OCI-LY7 (cell line): Measurements from ENCODE around the gene SIDT1. TPM values are rescaled to one million over a fixed set of nuclear protein-coding genes. Genes with fewer than 3 reads are reported as not detected.

Experiments
- BruUV-seq: library from RNA; stranded (reverse); fragments of 400-500 nt; replicated peaks from 2 replicates; lab custom pipeline; 2021; lab: Mats Ljungman, UMichigan
- CTCF ChIA-PET: fragments of 300-600 bp; sonication (Branson Sonifier 250); formaldehyde crosslinking; loops from one replicate; lab custom pipeline; 2022; ENCODE audit warnings: antibody characterized with exemption; ENCODE audit not compliant: unreplicated experiment; lab: Charles Lee
- POLR2A ChIA-PET: fragments of 300-600 bp; sonication (Branson Sonifier 250); formaldehyde crosslinking; loops from one replicate; lab custom pipeline; 2022; ENCODE audit warnings: antibody characterized with exemption; lab: Charles Lee
- DNase-seq: peaks from one replicate; pipeline ENCODE4 v3.0.0-alpha.2; 2015; ENCODE audit warnings: low spot score
- H2AFZ ChIP-seq: fragments of 200-600 bp; sonication (generic), shearing (Covaris generic); 2 replicates; pipeline ENCODE4 v1.6.1; 2014; ENCODE audit warnings: mild to moderate bottlenecking, antibody characterized with exemption, low read length, moderate library complexity
- H3K27ac ChIP-seq: fragments of 200-600 bp; sonication (generic); 2 replicates; pipeline ENCODE4 v1.5.1; 2014; ENCODE audit warnings: mixed run types, low read depth, mild to moderate bottlenecking, moderate library complexity, low read length, inconsistent platforms; ENCODE audit not compliant: poor library complexity, severe bottlenecking
- H3K36me3 ChIP-seq: fragments of 200-600 bp; sonication (generic); 2 replicates; pipeline ENCODE4 v1.6.1; 2014; ENCODE audit warnings: mild to moderate bottlenecking, antibody characterized with exemption, low read length, moderate library complexity, mixed read lengths; ENCODE audit not compliant: insufficient read depth
- H3K4me1 ChIP-seq: fragments of 200-600 bp; sonication (generic); 2 replicates; pipeline ENCODE4 v1.5.1; 2014; ENCODE audit warnings: mild to moderate bottlenecking, low read length; ENCODE audit not compliant: insufficient read depth, poor library complexity, severe bottlenecking
- H3K4me2 ChIP-seq: fragments of 200-600 bp; sonication (generic); 2 replicates; pipeline ENCODE4 v1.6.1; 2014; ENCODE audit warnings: mild to moderate bottlenecking, low read length
- H3K4me3 ChIP-seq: fragments of 200-600 bp; sonication (generic); 2 replicates; pipeline ENCODE4 v1.5.1; 2014; ENCODE audit warnings: mild to moderate bottlenecking, low read depth, low read length; ENCODE audit not compliant: poor library complexity, severe bottlenecking
- H3K79me2 ChIP-seq: fragments of 200-600 bp; sonication (generic); 2 replicates; pipeline ENCODE4 v1.6.1; 2016; ENCODE audit warnings: low read depth, mild to moderate bottlenecking, low read length, moderate library complexity, mixed read lengths; ENCODE audit not compliant: insufficient read depth
- H3K9me2 ChIP-seq: fragments of 200-600 bp; sonication (generic); 2 replicates; pipeline ENCODE4 v1.6.1; 2016; ENCODE audit warnings: mild to moderate bottlenecking, low read length, mixed read lengths; ENCODE audit not compliant: insufficient read depth
- H3K9me3 ChIP-seq: fragments of 200-600 bp; sonication (generic); 2 replicates; pipeline ENCODE4 v1.6.1; 2014; ENCODE audit warnings: mild to moderate bottlenecking, mixed run types, low read length, mixed read lengths
- H4K20me1 ChIP-seq: fragments of 200-600 bp; sonication (generic); 2 replicates; pipeline ENCODE4 v1.6.1; 2014; ENCODE audit warnings: mild to moderate bottlenecking, antibody characterized with exemption, low read length, moderate library complexity, mixed read lengths; ENCODE audit not compliant: insufficient read depth
- EZH2phosphoT487 ChIP-seq: fragments of 200-600 bp; sonication (generic); IDR thresholded peaks from 2 replicates; pipeline ENCODE4 v1.6.1; 2018; ENCODE audit warnings: low read depth, borderline replicate concordance, mild to moderate bottlenecking, mixed run types, antibody characterized with exemption, low read length, moderate library complexity, mixed read lengths
- intact Hi-C: fragments of 100-400 bp; cut with micrococcal nuclease; formaldehyde crosslinking; loops from one replicate; pipeline ENCODE4 v1.10.0; 2022; ENCODE audit not compliant: unreplicated experiment
- total RNA-seq, 2 experiments: library from RNA; depleted of rRNA in 1 of 2; stranded (reverse); fragments of >200 nt in 1 of 2; shearing (Covaris generic) in 1 of 2; gene quantifications; 2 replicates each; pipeline ENCODE4 v1.2.3, GENCODE V29; 2014 to 2022
- TF ChIP-seq, protein P1 (sequence below): fragments of 200-600 bp; sonication (generic); conservative IDR thresholded peaks from 2 replicates; pipeline ENCODE4 v1.5.1; 2014; ENCODE audit warnings: mild to moderate bottlenecking, antibody characterized with exemption, low read length, moderate library complexity, mixed read lengths

SIDT1 gene
- total RNA-seq, 2 experiments from 2014 or later, result 7.3 to 10.3 TPM

DNA sequence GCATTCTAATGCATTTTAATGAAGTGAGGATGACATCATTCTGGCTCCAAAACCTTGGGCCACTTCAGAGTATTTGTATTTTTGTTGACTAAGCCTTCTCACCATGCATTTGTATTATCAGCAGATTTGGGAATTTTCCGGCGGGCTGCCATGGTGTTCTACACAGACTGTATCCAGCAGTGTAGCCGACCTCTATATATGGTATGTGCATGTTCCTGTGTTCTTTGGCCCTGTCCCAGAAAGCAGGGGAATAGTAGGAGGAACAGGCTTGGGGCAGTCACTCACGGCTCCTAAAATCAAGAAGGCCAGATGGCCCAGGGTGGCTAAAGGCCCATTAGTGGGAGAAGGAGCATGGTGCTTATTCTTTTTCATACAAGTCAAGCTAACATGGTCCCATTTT, 83.6 kb downstream of the SIDT1 start:
- no peak overlapping the region for H3K4me2 ChIP-seq
- H3K36me3 ChIP-seq, result no peaks in the 10 kb centered on the region
- TF ChIP-seq, protein P1, sequence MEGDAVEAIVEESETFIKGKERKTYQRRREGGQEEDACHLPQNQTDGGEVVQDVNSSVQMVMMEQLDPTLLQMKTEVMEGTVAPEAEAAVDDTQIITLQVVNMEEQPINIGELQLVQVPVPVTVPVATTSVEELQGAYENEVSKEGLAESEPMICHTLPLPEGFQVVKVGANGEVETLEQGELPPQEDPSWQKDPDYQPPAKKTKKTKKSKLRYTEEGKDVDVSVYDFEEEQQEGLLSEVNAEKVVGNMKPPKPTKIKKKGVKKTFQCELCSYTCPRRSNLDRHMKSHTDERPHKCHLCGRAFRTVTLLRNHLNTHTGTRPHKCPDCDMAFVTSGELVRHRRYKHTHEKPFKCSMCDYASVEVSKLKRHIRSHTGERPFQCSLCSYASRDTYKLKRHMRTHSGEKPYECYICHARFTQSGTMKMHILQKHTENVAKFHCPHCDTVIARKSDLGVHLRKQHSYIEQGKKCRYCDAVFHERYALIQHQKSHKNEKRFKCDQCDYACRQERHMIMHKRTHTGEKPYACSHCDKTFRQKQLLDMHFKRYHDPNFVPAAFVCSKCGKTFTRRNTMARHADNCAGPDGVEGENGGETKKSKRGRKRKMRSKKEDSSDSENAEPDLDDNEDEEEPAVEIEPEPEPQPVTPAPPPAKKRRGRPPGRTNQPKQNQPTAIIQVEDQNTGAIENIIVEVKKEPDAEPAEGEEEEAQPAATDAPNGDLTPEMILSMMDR, result no peak
- no peak for TF ChIP-seq EZH2phosphoT487
- intact Hi-C loops, result no loop called here
- H2AFZ ChIP-seq, result no peak overlapping the region
- BruUV-seq, result no TSS peak
- H3K4me1 ChIP-seq, result peaks cover 3% of the 10 kb centered on the region
- DNase-seq, result no peak
- H3K4me3 ChIP-seq, result no peak overlapping the region
- H3K9me3 ChIP-seq, result no peaks in the 10 kb centered on the region
- no peaks in the 10 kb centered on the region for H3K79me2 ChIP-seq
- H3K27ac ChIP-seq, result no peak overlapping the region
- CTCF ChIA-PET, result no interaction called here
- POLR2A ChIA-PET, result interaction anchor here (0.6 to 2.0 kb wide), 3 partner anchors 10 to 1882 kb away, joined by 3 to 6 read pairs (median 4); no protein-coding TSS in a partner anchor
- H4K20me1 ChIP-seq, result no peaks in the 10 kb centered on the region
- H3K9me2 ChIP-seq, result no peaks in the 10 kb centered on the region

DNA sequence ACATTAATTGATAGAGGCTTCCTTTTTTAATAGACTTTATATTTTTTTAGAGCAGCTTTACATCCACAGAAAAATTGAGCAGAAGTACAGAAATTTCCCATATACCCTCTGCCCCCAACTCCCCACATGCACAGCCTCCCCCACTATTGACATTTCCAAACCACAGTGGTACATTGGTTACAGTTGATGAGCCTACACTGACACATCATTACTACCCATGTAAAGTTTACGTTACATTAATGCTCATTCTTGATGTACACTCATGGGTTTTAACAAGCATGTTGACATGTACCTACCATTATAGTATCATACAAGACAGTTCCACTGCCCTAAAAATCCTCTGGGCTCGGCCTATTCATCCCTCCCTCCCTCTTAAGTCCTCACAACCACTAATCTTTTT, 85.4 kb downstream of the SIDT1 start:
- Histone ChIP-seq H3K79me2 (no peaks in the 10 kb centered on the region), H3K4me3 (no peak overlapping the region), H2AFZ (no peak overlapping the region), H3K9me2 (no peaks in the 10 kb centered on the region), H3K4me1 (peaks cover 3% of the 10 kb centered on the region), H4K20me1 (no peaks in the 10 kb centered on the region), H3K9me3 (no peaks in the 10 kb centered on the region), H3K36me3 (no peaks in the 10 kb centered on the region), H3K4me2 (no peak overlapping the region), H3K27ac (no peak overlapping the region)
- no TSS peak for BruUV-seq
- no peak for TF ChIP-seq EZH2phosphoT487
- TF ChIP-seq, protein P1, result no peak
- intact Hi-C loops, result no loop called here
- no peak for DNase-seq
- ChIA-PET POLR2A (interaction anchor here (0.6 to 1.7 kb wide), 2 partner anchors 13 to 143 kb away, joined by 3 to 7 read pairs; no protein-coding TSS in a partner anchor), CTCF (no interaction called here)

DNA sequence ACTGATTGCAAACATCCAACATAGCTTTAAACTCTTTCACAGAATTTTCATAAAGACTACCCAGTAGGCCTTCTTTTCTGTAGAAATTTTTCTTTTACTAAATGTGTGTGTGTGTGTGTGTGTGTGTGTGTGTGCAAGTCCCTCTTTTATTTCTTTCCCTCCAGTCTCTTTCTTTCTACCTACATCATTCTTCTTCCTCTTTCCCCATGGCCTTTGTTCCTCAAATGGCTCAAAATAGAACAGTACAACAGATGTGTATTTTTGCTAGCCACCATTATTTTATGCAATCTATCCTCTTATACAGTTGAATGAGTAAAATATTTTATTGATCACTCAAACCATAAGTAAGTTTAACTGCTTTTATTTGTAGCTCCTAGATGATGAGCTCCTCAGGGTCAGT, 87.7 kb downstream of the SIDT1 start:
- CTCF ChIA-PET, result no interaction called here
- BruUV-seq, result no TSS peak
- H3K4me2 ChIP-seq, result no peak overlapping the region
- H3K4me1 ChIP-seq, result peaks cover 3% of the 10 kb centered on the region
- H2AFZ ChIP-seq, result no peak overlapping the region
- no peak for DNase-seq
- intact Hi-C loops, result no loop called here
- POLR2A ChIA-PET, result interaction anchor here (0.7 to 1.0 kb wide), 3 partner anchors 41 to 917 kb away, joined by 3 to 4 read pairs (median 3); no protein-coding TSS in a partner anchor
- no peaks in the 10 kb centered on the region for H4K20me1 ChIP-seq
- TF ChIP-seq EZH2phosphoT487, result no peak
- TF ChIP-seq, protein P1, result no peak
- no peaks in the 10 kb centered on the region for H3K9me3 ChIP-seq
- no peaks in the 10 kb centered on the region for H3K9me2 ChIP-seq
- no peaks in the 10 kb centered on the region for H3K36me3 ChIP-seq
- H3K79me2 ChIP-seq, result no peaks in the 10 kb centered on the region
- no peak overlapping the region for H3K27ac ChIP-seq
- no peak overlapping the region for H3K4me3 ChIP-seq
